ENCODE measurements around the gene DMP1. TPM values are rescaled to one million over a fixed set of nuclear protein-coding genes. Genes with fewer than 3 reads are reported as not detected.

The DMP1 gene
- total RNA-seq, 4 donors from 2014 or later: not detected

- no peak overlapping the region for H3K4me3 ChIP-seq
- DNase-seq (ENCODE audit: low spot score in 2 of 2): no peak
- TF ChIP-seq POLR2AphosphoS5 (IDR thresholded peaks at IDR 0.05) (no peak), POLR2A (IDR thresholded peaks at IDR 0.05) (no peak), EP300 (IDR thresholded peaks at IDR 0.05) (no peak), CTCF (IDR thresholded peaks at IDR 0.05) (no peak)
- peaks cover 10% of the 10 kb centered on the region for H3K4me1 ChIP-seq
- WGBS: 17% methylated on average over 2 of the region's 2 CpGs
- H3K36me3 ChIP-seq: no peaks in the 10 kb centered on the region
- H3K27ac ChIP-seq: no peak overlapping the region
- no peaks in the 10 kb centered on the region for H3K9me3 ChIP-seq
- no peaks in the 10 kb centered on the region for H3K27me3 ChIP-seq
These were observed 16.8 kb upstream of the DMP1 start for GRCh38 chr4:87633243-87633642.

DNA sequence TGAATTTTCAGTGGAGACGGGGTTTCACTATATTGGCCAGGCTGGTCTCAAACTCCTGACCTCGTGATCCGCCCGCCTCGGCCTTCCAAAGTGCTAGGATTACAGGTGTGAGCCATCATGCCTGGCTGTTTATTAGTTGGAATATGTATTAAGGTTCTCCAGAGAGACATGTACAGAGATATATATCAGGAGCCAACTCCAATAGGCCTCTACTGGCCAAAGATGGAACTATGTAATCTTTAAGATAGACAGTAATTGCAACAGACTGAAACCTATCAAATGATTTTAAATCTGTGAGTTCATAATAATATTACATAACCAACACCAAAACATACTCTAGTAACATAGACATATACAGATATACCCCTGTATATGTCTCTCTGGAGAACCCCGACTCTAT lies 5.8 kb upstream of the DMP1 start:
- H3K27me3 ChIP-seq: no peaks in the 10 kb centered on the region
- TF ChIP-seq EP300 (IDR thresholded peaks at IDR 0.05): no peak
- no peak for TF ChIP-seq POLR2A (IDR thresholded peaks at IDR 0.05)
- no peak for TF ChIP-seq CTCF (IDR thresholded peaks at IDR 0.05)
- no peak for TF ChIP-seq POLR2AphosphoS5 (IDR thresholded peaks at IDR 0.05)
- no peaks in the 10 kb centered on the region for H3K9me3 ChIP-seq
- H3K27ac ChIP-seq: no peak overlapping the region
- H3K36me3 ChIP-seq: no peaks in the 10 kb centered on the region
- no peak overlapping the region for H3K4me3 ChIP-seq
- DNase-seq (ENCODE audit: low spot score in 2 of 2): no peak
- 98% methylated on average over 6 of the region's 6 CpGs for WGBS
- no peaks in the 10 kb centered on the region for H3K4me1 ChIP-seq

GRCh38 chr4:87650938-87651337 lies 858 bp downstream of the DMP1 start:
- no peaks in the 10 kb centered on the region for H3K27me3 ChIP-seq
- no peaks in the 10 kb centered on the region for H3K4me1 ChIP-seq
- DNase-seq (ENCODE audit: low spot score in 2 of 2): no peak
- no peak overlapping the region for H3K4me3 ChIP-seq
- H3K36me3 ChIP-seq: no peaks in the 10 kb centered on the region
- no peak overlapping the region for H3K27ac ChIP-seq
- WGBS: 84% methylated on average over 2 of the region's 2 CpGs
- TF ChIP-seq EP300 (IDR thresholded peaks at IDR 0.05) (no peak), POLR2AphosphoS5 (IDR thresholded peaks at IDR 0.05) (no peak), CTCF (IDR thresholded peaks at IDR 0.05) (no peak), POLR2A (IDR thresholded peaks at IDR 0.05) (no peak)
- no peaks in the 10 kb centered on the region for H3K9me3 ChIP-seq

- H3K9me3 ChIP-seq: no peaks in the 10 kb centered on the region
- no peak overlapping the region for H3K27ac ChIP-seq
- H3K27me3 ChIP-seq: no peaks in the 10 kb centered on the region
- no peaks in the 10 kb centered on the region for H3K4me1 ChIP-seq
- H3K36me3 ChIP-seq: no peaks in the 10 kb centered on the region
- 84% methylated on average over 3 of the region's 3 CpGs for WGBS
- no peak overlapping the region for H3K4me3 ChIP-seq
- no peak for DNase-seq (ENCODE audit: low spot score in 2 of 2)
- no peak for TF ChIP-seq CTCF (IDR thresholded peaks at IDR 0.05)
- TF ChIP-seq POLR2A (IDR thresholded peaks at IDR 0.05): no peak
- TF ChIP-seq POLR2AphosphoS5 (IDR thresholded peaks at IDR 0.05): no peak
These were observed 1.9 kb downstream of the DMP1 start for GRCh38 chr4:87651941-87652340.

DNA sequence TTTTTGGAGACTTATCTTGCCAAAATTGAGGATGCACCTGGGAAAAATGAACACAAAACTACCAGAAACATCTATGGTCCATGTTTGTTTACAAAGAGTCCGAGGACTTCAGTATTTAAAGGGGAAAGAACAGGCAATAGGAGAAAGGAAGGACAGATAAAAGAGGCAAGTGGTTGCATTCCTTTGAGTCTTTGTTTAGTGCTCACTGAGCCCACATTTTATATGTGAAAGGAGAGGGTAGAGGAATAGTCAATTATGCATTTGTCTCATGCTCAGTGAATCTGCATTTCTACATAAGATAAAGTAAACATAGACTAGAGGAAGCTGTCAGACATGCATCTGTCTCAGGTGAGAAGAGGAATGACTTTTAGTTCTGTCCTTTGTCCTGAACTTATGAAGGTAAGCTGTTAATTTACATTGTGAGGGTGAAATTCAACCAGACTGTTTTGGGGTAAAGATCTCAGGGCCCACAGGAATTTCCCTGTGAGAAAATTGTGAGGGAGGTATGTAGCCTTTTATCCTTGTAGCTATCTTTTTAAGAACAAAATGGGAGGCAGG lies 4.5 kb downstream of the DMP1 start:
- TF ChIP-seq POLR2A (IDR thresholded peaks at IDR 0.05) (no peak), EP300 (IDR thresholded peaks at IDR 0.05) (no peak), CTCF (IDR thresholded peaks at IDR 0.05) (no peak), POLR2AphosphoS5 (IDR thresholded peaks at IDR 0.05) (no peak)

More for the DNA sequence above, 4.5 kb downstream of the DMP1 start:
- Histone ChIP-seq H3K9me3 (no peaks in the 10 kb centered on the region), H3K36me3 (no peaks in the 10 kb centered on the region), H3K4me1 (no peaks in the 10 kb centered on the region), H3K27ac (no peak overlapping the region), H3K4me3 (no peak overlapping the region), H3K27me3 (no peaks in the 10 kb centered on the region)
- WGBS: 94% methylated on average over 1 of the region's 1 CpG
- DNase-seq (ENCODE audit: low spot score in 2 of 2): no peak

Data from suprapubic skin (tissue), 4 donors.